Muscle of arm (tissue), 12 donors: Measurements from ENCODE around the gene BTG4. TPM values are rescaled to one million over a fixed set of nuclear protein-coding genes. Genes with fewer than 3 reads are reported as not detected.

Experiments
- DNase-seq: peaks from one replicate; pipeline ENCODE4 v3.0.0-alpha.2; 2013
- polyA plus RNA-seq, 12 donors: library from polyadenylated mRNA; unstranded; fragments of 120-200 nt; gene quantifications; one replicate each; pipeline ENCODE4 v1.2.1, GENCODE V29; 2013; ENCODE audit not compliant: insufficient read length in 12 of 12

The BTG4 gene
- polyA plus RNA-seq, 12 donors = not detected

GRCh38 chr11:111494040-111494439, 18.1 kb downstream of the BTG4 start:
- DNase-seq = no peak

GRCh38 chr11:111490496-111490895, 21.7 kb downstream of the BTG4 start:
- no peak for DNase-seq

GRCh38 chr11:111483431-111483830, 28.8 kb downstream of the BTG4 start:
- DNase-seq = no peak

DNA sequence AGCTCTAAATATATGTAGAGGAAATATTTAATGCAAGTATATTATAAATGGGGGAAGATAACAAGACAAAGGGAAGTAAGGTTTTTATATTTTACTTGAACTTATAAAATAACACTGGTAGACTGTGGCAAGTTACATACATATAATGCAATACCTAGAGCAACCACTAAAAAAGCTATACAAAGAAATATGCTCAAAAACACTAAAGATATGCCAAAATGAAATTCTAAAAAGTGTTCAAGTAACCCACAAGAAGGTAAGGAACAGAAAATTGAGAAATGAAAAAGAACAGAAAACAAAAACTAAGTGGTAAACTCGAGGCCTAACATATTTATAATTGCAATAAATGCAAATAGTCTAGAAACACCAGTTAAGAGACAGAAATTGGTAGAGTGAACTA, 32.5 kb downstream of the BTG4 start:
- no peak for DNase-seq

GRCh38 chr11:111477898-111478297, 34.3 kb downstream of the BTG4 start:
- DNase-seq = no peak

GRCh38 chr11:111476956-111477355, 35.2 kb downstream of the BTG4 start:
- no peak for DNase-seq

GRCh38 chr11:111476366-111476765, 35.8 kb downstream of the BTG4 start:
- DNase-seq = no peak

- no peak for DNase-seq
Measured at GRCh38 chr11:111474432-111474831, 37.8 kb downstream of the BTG4 start.

DNA sequence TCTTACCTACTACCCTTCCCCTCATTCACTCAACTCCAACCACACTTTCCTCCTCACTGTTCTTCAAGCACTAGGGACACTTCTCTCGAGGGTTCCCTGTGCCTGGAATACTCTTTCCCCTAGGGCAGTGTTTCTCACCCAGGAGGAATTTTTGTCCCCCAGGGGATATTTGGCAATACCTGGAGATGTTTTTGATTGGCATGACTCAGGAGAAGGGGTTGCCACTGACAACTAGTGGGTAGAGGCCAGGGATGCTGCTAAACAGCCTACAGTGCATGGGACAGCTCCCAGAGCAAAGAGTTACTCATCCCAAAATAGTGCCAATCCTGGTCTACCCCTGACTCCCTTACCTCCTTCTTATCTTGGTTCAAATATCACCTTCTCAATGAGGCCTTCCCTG, 40.0 kb downstream of the BTG4 start:
- DNase-seq = no peak

DNA sequence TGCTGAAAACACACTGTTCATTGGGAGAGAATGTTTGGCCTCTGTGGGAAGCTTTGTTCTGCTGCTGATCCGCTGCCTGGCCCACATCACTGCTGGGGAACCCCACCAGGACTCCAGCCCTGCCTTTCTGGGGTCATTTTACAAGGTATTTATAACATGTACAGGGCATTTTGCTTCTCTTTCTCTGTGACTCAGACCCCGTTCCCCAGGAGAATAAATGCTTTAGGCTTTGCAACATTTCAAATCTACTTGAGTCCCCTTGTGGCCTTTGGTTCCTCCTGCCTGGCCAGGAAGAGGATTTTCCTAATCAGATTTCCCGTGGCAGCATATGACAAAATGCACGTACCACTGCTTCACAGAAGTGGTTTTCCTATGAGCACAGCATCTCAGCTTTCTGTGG, 43.0 kb downstream of the BTG4 start:
- no peak for DNase-seq

- DNase-seq = no peak
Measured at GRCh38 chr11:111466615-111467014, 45.6 kb downstream of the BTG4 start.

GRCh38 chr11:111465400-111465799, 46.8 kb downstream of the BTG4 start:
- no peak for DNase-seq

GRCh38 chr11:111463276-111463675, 48.9 kb downstream of the BTG4 start:
- no peak for DNase-seq

- no peak for DNase-seq
Measured at GRCh38 chr11:111462329-111462728, 49.9 kb downstream of the BTG4 start.

- DNase-seq = no peak
Measured at GRCh38 chr11:111461460-111462235, 50.5 kb downstream of the BTG4 start.

GRCh38 chr11:111460856-111461255, 51.3 kb downstream of the BTG4 start:
- no peak for DNase-seq

DNA sequence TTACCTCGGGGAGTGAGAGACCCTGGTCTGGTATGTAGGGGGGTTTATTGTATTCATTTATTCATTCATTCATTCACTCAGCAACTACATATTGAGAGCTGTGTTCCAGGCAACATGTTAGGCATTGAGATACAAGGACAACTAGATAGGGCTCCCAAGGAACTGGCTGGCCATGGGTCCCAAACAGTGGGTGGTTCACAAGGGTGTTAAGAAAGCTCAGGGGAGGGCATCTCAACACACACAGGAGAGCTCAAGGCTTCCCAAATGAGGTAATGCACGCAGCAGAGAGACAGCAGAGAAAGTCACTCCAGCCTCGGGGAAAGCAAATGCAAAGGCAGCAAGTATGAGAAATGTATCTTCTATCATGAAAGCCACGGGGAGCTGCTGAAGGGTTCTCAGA, 51.8 kb downstream of the BTG4 start:
- DNase-seq = no peak

- DNase-seq = no peak
Measured at GRCh38 chr11:111459506-111460270, 52.5 kb downstream of the BTG4 start.

GRCh38 chr11:111457731-111458368, 54.3 kb downstream of the BTG4 start:
- DNase-seq = no peak

GRCh38 chr11:111456859-111457730, 55.1 kb downstream of the BTG4 start:
- DNase-seq = no peak

DNA sequence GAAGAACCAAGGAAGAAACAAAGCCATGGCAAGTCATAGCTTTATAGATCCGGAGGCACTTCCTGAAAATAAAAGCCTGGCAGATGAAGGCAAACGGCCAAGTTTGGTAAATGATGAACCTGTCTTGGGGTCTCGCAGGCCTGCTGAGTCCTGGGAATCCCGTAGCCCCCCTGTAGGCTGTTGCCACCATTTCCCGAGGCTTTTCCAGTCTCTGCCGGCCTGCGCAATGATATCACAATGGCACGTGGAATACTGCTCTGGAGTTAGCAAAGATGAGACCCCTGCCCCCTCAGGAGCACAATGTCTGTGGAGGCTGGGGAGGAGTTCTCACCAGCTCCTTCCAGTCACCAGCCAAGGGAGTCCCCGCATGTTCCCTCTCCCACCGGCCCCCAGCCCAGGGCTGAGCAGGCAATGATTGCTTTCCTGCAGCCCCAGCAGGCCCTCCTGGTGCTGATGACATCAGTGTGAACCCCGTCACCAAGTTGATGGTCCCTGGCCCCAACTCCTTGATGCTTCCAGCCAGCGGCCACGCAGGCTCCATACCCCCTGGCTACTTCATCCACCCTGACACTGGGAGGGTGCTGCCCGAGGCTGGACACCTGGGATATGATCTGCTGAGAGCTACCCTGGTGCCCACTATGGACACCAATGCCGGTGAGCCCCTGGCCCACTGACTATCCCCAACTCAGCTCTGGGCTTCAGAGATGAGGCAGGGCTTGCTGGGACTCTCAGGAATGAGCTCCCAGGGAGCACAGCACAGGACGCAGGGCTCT, 55.9 kb downstream of the BTG4 start:
- no peak for DNase-seq
